GM21825 (cell line): ENCODE results near the gene IRAK1BP1.
"Not testable (repeated sequence)": the region's sequence is repeated elsewhere in the genome, so short reads cannot be mapped to it uniquely, and the experiment has no call there.

Experiments used
- ATAC-seq: cut with Tn5 transposase; IDR thresholded peaks from one replicate; pipeline ENCODE4 v1.9.1; 2021; ENCODE audit warnings: mild to moderate bottlenecking, moderate library complexity; ENCODE audit not compliant: unreplicated experiment

Gene IRAK1BP1

GRCh38 chr6:78883651-78884050, 16.3 kb downstream of the IRAK1BP1 start:
- ATAC-seq = no peak

DNA sequence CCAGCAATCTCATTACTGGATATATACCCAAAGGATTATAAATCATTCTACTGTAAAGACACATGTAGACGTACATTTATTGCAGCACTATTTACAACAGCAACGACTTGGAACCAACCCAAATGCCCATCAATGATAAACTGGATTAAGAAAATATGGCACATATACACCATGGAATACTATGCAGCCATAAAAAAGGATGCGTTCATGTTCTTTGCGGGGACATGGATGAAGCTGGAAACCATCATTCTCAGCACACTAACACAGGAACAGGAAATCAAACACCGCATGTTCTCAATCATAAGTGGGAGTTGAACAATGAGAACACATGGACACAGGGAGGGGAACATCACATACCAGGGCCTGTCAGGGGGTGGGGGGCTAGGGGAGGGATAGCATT, 22.6 kb downstream of the IRAK1BP1 start:
- ATAC-seq = not testable (repeated sequence)

GRCh38 chr6:78896227-78896626, 28.9 kb downstream of the IRAK1BP1 start:
- ATAC-seq = no peak

DNA sequence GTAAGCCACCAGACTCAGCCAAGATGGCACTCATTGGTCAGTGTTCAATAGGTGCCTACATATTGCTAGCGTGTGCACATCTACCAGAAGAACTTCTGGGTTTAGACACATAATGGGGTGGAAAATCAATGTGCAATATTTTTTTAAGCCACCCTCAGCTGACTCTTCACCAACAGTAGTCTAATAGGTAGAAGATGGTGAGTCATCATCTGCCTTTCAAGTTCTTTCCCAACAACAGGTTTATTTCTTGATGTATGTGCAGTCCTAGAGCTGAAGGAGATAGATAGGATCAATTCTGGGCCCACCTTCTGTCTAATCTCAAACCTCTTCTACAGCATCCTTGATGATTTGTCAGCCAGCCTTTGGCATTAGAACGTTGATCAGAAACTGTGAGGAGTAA, 41.3 kb downstream of the IRAK1BP1 start:
- ATAC-seq = no peak

DNA sequence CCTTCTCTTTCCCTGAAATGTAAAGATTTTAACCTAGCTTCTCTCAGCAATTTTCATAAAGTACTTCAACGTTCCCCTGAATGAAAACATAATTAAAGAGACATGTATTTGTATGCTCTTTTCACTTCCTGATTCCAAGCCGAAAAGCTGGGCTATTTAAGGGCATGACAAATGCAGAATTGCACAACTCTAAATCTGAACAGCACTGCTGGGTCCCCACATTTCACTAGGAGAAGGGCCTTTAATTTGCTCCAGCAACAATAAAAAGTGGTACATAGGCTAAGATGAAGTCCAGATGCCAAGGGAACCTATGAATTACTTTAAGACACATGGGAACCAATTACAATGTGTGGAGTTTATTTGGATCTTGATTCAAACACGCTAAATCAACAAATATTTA, 42.0 kb downstream of the IRAK1BP1 start:
- ATAC-seq = no peak

DNA sequence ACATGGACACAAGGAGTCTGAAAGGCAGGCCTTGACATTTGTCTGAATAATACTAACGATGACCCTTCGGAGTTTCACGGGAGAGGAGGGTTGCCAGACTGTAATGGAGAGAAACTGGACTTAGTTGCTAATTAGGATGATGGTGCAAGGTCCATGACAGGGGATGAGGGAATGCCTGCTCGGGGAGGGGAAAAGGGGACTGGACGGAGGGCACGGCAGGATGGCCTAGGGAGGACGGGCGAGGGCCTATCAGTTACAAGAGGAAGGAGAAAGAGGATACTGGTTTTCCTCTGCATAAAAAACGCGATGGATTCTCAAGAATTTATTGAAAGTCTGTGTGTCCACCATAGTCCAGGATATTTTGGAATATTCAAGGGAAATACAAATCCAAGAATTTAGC, 42.7 kb downstream of the IRAK1BP1 start:
- no peak for ATAC-seq

GRCh38 chr6:78910591-78911171, 43.3 kb downstream of the IRAK1BP1 start:
- ATAC-seq = peak; percentile 64

- ATAC-seq = no peak
Observed at GRCh38 chr6:78911218-78911940, 44.0 kb downstream of the IRAK1BP1 start.

GRCh38 chr6:78916411-78916810, 49.1 kb downstream of the IRAK1BP1 start:
- no peak for ATAC-seq

- no peak for ATAC-seq
Observed at GRCh38 chr6:78917788-78918187, 50.4 kb downstream of the IRAK1BP1 start.

GRCh38 chr6:78921168-78921567, 53.8 kb downstream of the IRAK1BP1 start:
- not testable (repeated sequence) for ATAC-seq

DNA sequence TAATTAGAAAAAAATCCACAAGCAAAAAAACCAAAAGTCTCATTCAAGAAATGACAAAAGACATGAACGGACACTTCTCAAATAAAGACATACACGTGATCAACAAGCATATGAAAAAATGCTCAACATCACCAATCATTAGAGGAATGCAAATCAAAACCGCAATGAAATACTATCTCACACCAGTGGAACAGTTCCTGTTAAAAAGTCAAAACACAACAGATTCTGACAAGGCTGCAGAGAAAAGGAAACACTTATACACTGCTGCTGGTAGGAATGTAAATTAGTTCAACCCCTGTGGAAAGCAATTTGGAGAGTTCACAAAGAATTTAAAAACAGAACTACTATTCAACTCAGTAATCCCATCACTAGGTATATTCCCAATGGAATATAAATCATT, 58.0 kb downstream of the IRAK1BP1 start:
- ATAC-seq = no peak

GRCh38 chr6:78935553-78935952, 68.2 kb downstream of the IRAK1BP1 start:
- ATAC-seq = no peak

- no peak for ATAC-seq
Observed at GRCh38 chr6:78936515-78936914, 69.2 kb downstream of the IRAK1BP1 start.

DNA sequence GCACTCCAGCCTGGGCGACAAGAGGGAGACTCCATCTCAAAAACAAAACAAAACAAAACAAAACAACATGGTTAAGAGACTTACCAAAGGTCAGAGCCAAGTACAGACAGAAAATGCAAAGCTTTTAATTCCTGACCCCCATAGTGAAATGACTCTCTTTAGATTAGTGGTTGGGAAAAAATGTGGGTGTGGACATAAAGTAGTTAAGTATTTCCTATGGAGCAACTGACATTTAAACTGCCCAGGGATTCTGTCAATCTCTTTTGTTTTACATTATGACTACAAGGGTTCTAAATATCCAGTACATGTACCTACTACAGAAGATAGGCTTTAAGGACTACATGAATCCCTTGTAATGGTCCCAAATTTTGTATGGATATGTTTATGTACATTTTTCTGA, 75.1 kb downstream of the IRAK1BP1 start:
- ATAC-seq = no peak

DNA sequence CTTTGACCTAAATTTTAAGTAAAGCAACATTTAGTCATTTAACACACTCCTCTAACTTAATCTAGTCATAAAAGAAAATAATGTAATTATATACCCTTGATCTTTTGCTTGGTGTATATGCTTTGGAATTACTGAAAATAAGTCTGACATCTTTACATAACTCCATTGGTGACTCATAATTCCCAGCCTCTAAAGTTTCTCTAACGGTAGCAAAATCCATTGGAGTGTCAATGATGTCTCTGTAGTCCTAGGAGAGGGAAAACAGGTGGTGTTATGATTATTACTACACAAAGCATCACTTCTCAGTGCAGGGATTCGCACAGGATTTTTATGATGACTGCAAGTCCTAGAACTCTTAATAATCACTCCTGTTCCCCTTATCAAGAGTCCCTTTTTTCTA, 80.2 kb downstream of the IRAK1BP1 start:
- no peak for ATAC-seq

GRCh38 chr6:78947962-78948361, 80.6 kb downstream of the IRAK1BP1 start:
- no peak for ATAC-seq

DNA sequence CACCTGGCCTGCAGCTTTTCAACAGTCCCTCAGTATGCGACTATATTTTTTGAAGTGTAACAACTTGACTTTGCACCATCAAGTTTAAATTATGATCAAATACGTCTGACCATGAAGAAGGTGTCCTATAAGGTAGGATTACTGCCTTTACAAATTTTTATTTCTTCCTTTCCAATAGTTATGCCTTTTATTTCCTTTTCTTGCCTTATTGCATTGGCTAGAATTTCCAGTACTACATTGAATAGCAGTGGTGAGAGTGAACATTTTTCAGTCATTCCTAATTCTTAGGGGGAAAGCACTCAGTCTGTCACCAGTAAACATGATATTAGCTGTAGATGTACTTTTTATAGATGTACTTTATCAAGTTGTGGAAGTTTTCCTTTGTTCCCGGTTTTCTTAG, 81.4 kb downstream of the IRAK1BP1 start:
- no peak for ATAC-seq

DNA sequence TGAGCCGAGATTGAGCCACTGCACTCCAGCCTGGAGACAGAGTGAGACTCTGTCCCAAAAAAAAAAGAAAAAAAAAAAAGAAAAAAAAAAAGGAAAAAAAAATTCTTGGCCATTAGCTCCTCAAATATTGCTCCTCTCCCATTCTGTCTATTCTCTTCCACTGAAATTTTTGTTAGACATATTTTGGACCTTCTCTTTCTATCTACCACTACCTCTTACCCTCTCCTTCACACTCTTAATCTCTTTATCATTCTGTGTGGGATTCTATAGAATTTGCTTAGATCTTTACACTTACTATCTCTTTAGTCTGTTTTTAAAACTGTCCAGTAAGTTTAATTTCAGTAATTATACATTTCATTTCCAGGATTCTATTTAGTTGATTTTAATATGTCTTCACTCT, 85.0 kb downstream of the IRAK1BP1 start:
- ATAC-seq = no peak
